Suprapubic skin (tissue), 4 donors: ENCODE measurements around the gene PFDN2.

Source experiments
- EP300 ChIP-seq: sonication (generic); formaldehyde crosslinking; IDR thresholded peaks from one replicate; pipeline ENCODE4 v1.6.1; 2017; ENCODE audit warnings: antibody characterized with exemption
- POLR2AphosphoS5 ChIP-seq, 3 donors: sonication (generic); formaldehyde crosslinking; IDR thresholded peaks; one replicate each; pipeline ENCODE4 v1.6.1; 2017; ENCODE audit warnings: antibody characterized with exemption in 3 of 3

DNA sequence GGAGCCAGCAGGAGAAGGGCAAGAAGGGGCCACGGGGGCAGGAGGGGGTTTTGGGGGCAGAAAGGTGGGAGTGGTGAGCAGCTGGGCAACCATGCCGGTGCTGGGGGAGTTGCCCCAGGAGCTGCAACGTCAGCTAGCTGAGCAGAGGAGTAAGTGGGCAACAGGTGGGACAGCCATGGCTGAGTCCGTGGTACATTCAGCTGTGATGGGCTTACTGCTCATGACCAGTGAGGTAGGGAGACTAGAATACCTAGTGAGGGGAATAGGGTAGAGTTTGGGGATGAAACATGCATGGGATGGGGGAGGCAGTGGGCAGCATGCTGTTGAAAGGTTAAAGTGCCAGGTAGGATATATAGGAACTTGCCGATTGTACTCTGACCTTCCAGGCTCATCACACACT is 43.8 kb upstream of the PFDN2 start:
- TF ChIP-seq POLR2AphosphoS5 (IDR thresholded peaks at IDR 0.05) (no peak), EP300 (no peak)
